G401 (cell line): ENCODE data around the gene MELTF. TPM values are rescaled to one million over a fixed set of nuclear protein-coding genes. Genes with fewer than 3 reads are reported as not detected.

Experiments
- DNase-seq: peaks from one replicate; pipeline ENCODE4 v3.0.0-alpha.2; 2015; ENCODE audit warnings: low spot score
- in situ Hi-C: cut with HindIII; loops from 2 replicates; pipeline ENCODE4 v1.10.0; 2016; ENCODE audit warnings: low sequenced_read_pairs, mixed read lengths
- total RNA-seq: library from RNA; depleted of rRNA; stranded (reverse); fragments of >200 nt; shearing (Covaris generic); gene quantifications from 2 replicates; pipeline ENCODE4 v1.2.3, GENCODE V29; 2014

Gene MELTF
- total RNA-seq, 1 experiment from 2014 or later: 19.7 TPM

DNA sequence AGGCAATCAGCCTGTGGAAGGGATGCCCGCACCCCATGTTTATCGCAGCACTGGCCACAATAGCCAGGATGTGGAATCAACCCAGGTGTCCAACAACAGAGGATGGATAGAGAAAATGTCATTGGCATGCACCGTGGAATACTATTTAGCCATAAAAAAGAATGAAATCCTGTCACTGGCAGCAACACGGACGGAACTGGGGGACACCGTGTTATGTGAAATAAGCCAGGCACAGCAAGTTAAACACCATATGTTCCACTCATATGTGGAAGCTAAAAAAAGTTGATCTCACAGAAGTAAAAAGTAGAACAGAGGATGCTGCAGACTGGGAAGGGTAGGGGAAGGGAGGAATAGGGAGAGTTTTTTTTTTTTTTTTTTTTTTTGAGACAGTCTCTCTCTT is 15.6 kb downstream of the MELTF start:
- DNase-seq: no peak
- in situ Hi-C loops: no loop called here

- in situ Hi-C loops: no loop called here
- no peak for DNase-seq
Observed at GRCh38 chr3:197012540-197012883, 17.1 kb downstream of the MELTF start.

GRCh38 chr3:197011780-197012539 is 17.7 kb downstream of the MELTF start:
- in situ Hi-C loops: no loop called here
- no peak for DNase-seq

- in situ Hi-C loops: no loop called here
- peak; percentile 74 for DNase-seq
Observed at GRCh38 chr3:197010556-197011351, 18.9 kb downstream of the MELTF start.

GRCh38 chr3:197009532-197010019 is 20.0 kb downstream of the MELTF start:
- in situ Hi-C loops: no loop called here
- no peak for DNase-seq

GRCh38 chr3:197008436-197009209 is 21.0 kb downstream of the MELTF start:
- DNase-seq: no peak
- in situ Hi-C loops: no loop called here

- DNase-seq: no peak
- in situ Hi-C loops: no loop called here
Observed at GRCh38 chr3:197007953-197008352, 21.7 kb downstream of the MELTF start.

DNA sequence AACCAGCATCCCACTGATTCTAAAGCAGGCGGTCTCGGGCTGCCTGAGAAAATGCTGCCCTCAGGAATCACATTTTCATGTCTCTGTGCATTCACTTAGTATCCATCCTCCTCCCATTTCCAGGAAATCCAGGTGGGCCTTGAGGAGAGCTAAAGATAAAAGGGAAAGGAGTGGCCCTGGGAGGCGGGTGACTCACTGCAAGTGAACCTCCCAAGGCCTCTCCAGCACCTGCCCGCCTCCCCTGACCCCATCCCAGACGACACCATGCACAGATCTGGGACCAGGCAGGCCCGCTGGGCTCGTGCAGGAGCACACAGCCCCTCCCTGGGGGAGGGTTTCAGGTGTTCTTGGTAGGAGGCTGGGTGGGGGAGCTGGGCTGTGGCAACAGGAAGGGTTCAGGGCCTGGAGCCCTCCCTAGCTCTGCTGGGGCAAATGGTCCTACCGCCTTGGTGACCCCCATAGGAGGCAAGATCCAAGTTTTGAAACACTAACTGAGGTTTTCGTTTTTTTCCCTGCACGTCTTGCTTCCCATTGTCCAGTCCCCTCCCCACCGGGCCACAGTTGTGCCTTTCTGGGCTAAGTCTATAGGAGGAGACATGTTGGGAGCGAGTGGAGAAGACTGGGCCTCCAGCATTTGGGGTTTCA is 22.2 kb downstream of the MELTF start:
- in situ Hi-C loops: no loop called here
- no peak for DNase-seq

DNA sequence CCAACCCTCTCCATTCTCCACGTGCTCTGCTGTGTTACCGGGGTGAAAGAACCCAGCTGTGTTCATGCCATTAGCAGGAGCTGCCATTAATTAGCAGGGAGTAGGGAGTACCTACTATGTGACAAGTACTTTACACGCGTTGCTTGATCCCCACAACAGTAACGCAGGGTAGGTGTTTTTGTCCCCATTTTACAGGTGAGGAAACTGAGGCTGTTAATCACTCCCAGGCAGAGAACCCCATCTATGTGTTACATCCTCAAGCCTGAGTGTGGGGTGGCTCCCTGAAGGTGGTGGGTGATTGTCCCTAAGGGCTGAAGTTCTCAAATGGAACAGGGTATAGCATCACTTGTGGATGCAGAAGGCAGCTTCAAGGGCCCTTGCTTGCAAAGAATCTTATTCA is 22.8 kb downstream of the MELTF start:
- DNase-seq: no peak
- in situ Hi-C loops: no loop called here

DNA sequence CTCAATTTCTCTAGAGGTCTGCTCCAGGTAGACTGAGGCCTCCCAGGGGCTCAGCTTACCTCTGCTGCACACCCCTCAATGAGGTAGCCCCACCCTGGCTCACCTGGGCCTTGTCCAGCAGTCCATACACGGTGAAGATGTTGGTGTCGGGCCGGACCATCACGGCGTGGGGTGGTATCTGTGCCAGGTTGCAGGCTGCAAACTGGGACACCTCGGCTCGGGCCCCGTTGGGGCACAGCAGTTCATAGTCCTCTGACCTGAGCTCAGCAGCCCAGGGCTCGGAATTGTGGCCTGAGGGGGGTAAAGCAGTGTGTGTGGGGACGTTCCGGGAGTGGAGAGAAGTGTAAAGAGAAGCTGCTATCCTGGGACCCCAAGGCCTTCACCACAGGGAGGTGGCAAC is 23.2 kb downstream of the MELTF start:
- in situ Hi-C loops: no loop called here
- DNase-seq: no peak

GRCh38 chr3:197003461-197004385 is 25.9 kb downstream of the MELTF start:
- in situ Hi-C loops: no loop called here
- DNase-seq: peak; percentile 51

- in situ Hi-C loops: no loop called here
- peak; percentile 60 for DNase-seq
Observed at GRCh38 chr3:197002701-197003454, 26.7 kb downstream of the MELTF start.

GRCh38 chr3:197001972-197002700 is 27.5 kb downstream of the MELTF start:
- in situ Hi-C loops: no loop called here
- DNase-seq: no peak

DNA sequence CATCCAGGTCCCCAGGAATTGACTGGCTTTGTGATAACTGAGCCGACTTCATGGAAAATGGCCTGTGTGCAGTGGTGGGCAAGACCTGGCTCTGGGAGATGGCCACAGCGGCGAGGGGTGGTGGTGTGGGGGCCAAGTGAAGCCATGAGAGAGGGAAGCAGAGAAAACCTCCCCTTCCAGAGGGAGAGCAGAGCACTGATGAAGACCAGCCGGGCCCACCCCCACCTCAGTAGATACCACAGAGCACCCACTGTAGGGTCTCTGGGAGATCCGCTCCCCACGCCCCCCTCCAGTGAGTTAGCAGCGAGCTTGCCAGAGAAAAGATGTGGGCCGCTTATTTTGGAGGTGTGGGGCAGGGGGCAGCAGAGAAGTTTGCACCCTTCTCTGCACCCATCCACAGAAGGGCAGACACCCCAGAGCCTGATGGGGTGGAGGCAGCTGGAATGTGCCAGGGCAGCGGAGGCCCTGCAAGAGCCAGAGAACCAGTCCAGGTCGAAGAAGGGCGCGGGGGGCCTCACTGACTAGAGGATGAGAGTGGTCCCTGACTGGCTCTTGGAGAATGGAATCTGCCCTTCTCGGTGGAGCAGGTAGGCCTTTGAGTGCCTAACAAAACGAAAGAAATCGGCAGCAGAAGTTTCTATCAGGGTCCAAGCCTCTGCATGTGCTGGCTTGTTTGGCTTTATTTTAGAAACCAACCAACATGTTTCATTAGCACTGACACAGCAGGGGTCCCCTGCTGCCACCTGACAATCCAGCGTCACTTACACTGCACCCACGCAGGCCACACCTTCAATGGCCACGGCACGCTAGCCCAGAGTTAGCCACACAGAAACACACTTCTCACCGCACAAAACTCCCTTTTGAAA is 28.3 kb downstream of the MELTF start:
- in situ Hi-C loops: no loop called here
- peak; percentile 75 for DNase-seq

GRCh38 chr3:197000211-197000610 is 29.4 kb downstream of the MELTF start:
- no peak for DNase-seq
- in situ Hi-C loops: no loop called here
